Right atrium auricular region (tissue), 2 donors: Measurements from ENCODE around the gene CTNND2. TPM values are rescaled to one million over a fixed set of nuclear protein-coding genes. Genes with fewer than 3 reads are reported as not detected.
A peak's percentile ranks its signal among the peaks of the same experiment; 100 is the strongest.

Source experiments
- DNase-seq: peaks from one replicate; pipeline ENCODE4 v3.0.0-alpha.2; 2019; ENCODE audit warnings: low spot score
- H3K27ac ChIP-seq, 2 donors: fragments of 200-600 bp; sonication (generic); 1 replicate in 1 of 2; 2 replicates in 1 of 2; pipeline ENCODE4 v1.5.1; 2016 to 2019
- H3K27me3 ChIP-seq, 2 donors: fragments of 200-600 bp; sonication (generic); one replicate each; pipeline versions ENCODE4 v1.5.1 to v1.6.0; 2017 to 2019
- H3K36me3 ChIP-seq: fragments of 200-600 bp; sonication (generic); one replicate; pipeline ENCODE4 v1.5.1; 2016
- H3K4me1 ChIP-seq, 2 donors: fragments of 200-600 bp; sonication (generic); one replicate each; pipeline versions ENCODE4 v1.5.1 to v1.6.0; 2017 to 2019
- H3K4me3 ChIP-seq, 2 donors: fragments of 200-600 bp; sonication (generic); 1 replicate in 1 of 2; 2 replicates in 1 of 2; pipeline ENCODE4 v1.5.1; 2017 to 2019; ENCODE audit warnings: mild to moderate bottlenecking in 1 of 2, moderate library complexity in 1 of 2
- H3K9me3 ChIP-seq, 2 donors: fragments of 200-600 bp; sonication (generic); one replicate each; pipeline ENCODE4 v1.5.1; 2019
- CTCF ChIP-seq, 2 donors: fragments of 200-600 bp; sonication (generic); IDR thresholded peaks; one replicate each; pipeline ENCODE4 v1.5.1; 2019; ENCODE audit warnings: antibody characterized with exemption in 2 of 2
- total RNA-seq, 2 donors: library from RNA; depleted of rRNA; stranded (reverse); fragments of >200 nt; gene quantifications; one replicate each; pipeline ENCODE4 v1.1.0, GENCODE V29; 2016

CTNND2 gene
- total RNA-seq, 2 donors from 2014 or later = 8.6 to 9.0 TPM

- Histone ChIP-seq H3K9me3 (no peaks in the 10 kb centered on the region), H3K4me3 (peak overlapping the region; percentile 22 to 45), H3K36me3 (no peaks in the 10 kb centered on the region), H3K4me1 (peaks cover 0 to 4% of the 10 kb centered on the region in 2 donors), H3K27me3 (no peaks in the 10 kb centered on the region), H3K27ac (no peak overlapping the region)
- DNase-seq = no peak
- TF ChIP-seq CTCF (IDR thresholded peaks at IDR 0.05) = no peak
These were observed 519.6 kb downstream of the CTNND2 start for GRCh38 chr5:11384441-11385250.

GRCh38 chr5:11383506-11384095 is 520.6 kb downstream of the CTNND2 start:
- Histone ChIP-seq H3K4me1 (peaks cover 0 to 4% of the 10 kb centered on the region in 2 donors), H3K4me3 (no peak overlapping the region), H3K36me3 (no peaks in the 10 kb centered on the region), H3K27me3 (no peaks in the 10 kb centered on the region), H3K9me3 (no peaks in the 10 kb centered on the region), H3K27ac (no peak overlapping the region)
- DNase-seq = no peak
- no peak for TF ChIP-seq CTCF (IDR thresholded peaks at IDR 0.05)

GRCh38 chr5:11378461-11378860 is 525.8 kb downstream of the CTNND2 start:
- H3K27ac ChIP-seq = no peak overlapping the region
- no peak for TF ChIP-seq CTCF (IDR thresholded peaks at IDR 0.05)
- no peaks in the 10 kb centered on the region for H3K9me3 ChIP-seq

DNA sequence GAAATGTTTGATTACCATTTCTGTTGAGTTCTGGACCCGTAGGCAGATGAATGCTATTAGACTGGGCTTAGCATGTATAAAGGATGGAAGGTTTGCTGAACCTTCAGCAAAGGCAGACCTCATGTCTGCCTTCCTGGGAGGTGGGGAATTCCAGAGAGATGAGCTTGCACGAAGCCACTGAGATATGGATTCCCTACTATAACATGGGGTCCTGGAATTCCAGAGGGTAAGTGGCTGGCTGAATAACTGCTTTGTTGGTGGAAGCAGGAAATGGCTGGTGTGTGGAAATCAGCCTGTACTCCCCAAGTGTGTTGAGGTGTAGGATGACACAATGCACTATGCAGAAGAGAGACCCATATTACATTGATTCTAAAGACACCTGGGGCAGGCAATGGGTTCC is 526.4 kb downstream of the CTNND2 start:
- Histone ChIP-seq H3K27ac (no peak overlapping the region), H3K36me3 (no peaks in the 10 kb centered on the region), H3K9me3 (no peaks in the 10 kb centered on the region), H3K27me3 (no peaks in the 10 kb centered on the region), H3K4me1 (no peaks in the 10 kb centered on the region), H3K4me3 (no peak overlapping the region)
- no peak for DNase-seq
- no peak for TF ChIP-seq CTCF (IDR thresholded peaks at IDR 0.05)

More at GRCh38 chr5:11378461-11378860, 525.8 kb downstream of the CTNND2 start:
- Histone ChIP-seq H3K27me3 (no peaks in the 10 kb centered on the region), H3K36me3 (no peaks in the 10 kb centered on the region), H3K4me3 (no peak overlapping the region), H3K4me1 (no peaks in the 10 kb centered on the region)
- no peak for DNase-seq

DNA sequence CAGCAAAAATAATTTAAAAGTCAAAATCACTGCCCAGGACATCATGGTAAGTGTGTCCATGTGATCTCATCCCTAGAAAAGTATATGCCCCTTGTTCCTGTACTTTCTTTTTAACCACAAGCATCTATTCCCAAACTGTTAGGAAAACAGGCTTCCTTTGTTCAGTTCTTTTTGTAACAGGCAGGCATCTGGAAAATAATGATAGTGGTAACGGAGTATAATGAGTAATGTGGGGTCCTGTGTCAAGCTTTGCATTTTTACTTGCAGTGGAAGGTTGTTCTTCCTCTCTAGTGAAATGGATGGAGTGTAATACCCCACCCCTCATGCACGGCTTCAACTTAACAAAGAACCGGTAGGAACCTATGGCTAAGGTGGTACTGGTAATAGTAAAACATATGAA is 532.1 kb downstream of the CTNND2 start:
- Histone ChIP-seq H3K36me3 (no peaks in the 10 kb centered on the region), H3K9me3 (no peaks in the 10 kb centered on the region), H3K4me1 (no peaks in the 10 kb centered on the region), H3K27me3 (no peaks in the 10 kb centered on the region), H3K27ac (no peak overlapping the region), H3K4me3 (no peak overlapping the region)
- no peak for DNase-seq
- no peak for TF ChIP-seq CTCF (IDR thresholded peaks at IDR 0.05)
